HL-60/S4 treated with phorbol 12-myristate 13-acetate at 8.2 ng/mL for 4 days and 3 days (cell line): ENCODE data around the gene FAAH.

ENCODE experiments used
- in situ Hi-C: fragments of 300-500 bp; cut with MboI; formaldehyde crosslinking; loops from 2 replicates; pipeline ENCODE4 v1.15.0; 2022; ENCODE audit warnings: low sequenced_read_pairs

Gene FAAH

GRCh38 chr1:46420533-46420915 is 26.4 kb downstream of the FAAH start:
- in situ Hi-C loops = loop anchor here (25.0 kb wide), 1 partner anchor 117 kb away; a partner anchor contains a TSS

- in situ Hi-C loops = loop anchor here (25.0 kb wide), 1 partner anchor 116 kb away; a partner anchor contains a TSS
These were observed 27.6 kb downstream of the FAAH start for GRCh38 chr1:46421739-46422138.

- in situ Hi-C loops = loop anchor here (25.0 kb wide), 1 partner anchor 115 kb away; a partner anchor contains a TSS
These were observed 28.2 kb downstream of the FAAH start for GRCh38 chr1:46422261-46422871.

- in situ Hi-C loops = loop anchor here (25.0 kb wide), 1 partner anchor 114 kb away; a partner anchor contains a TSS
These were observed 29.6 kb downstream of the FAAH start for GRCh38 chr1:46423574-46424240.

GRCh38 chr1:46424730-46425129 is 30.6 kb downstream of the FAAH start:
- in situ Hi-C loops = loop anchor here (25.0 kb wide), 1 partner anchor 113 kb away; a partner anchor contains a TSS

GRCh38 chr1:46425726-46426125 is 31.6 kb downstream of the FAAH start:
- in situ Hi-C loops = no loop called here

- in situ Hi-C loops = no loop called here
These were observed 33.4 kb downstream of the FAAH start for GRCh38 chr1:46427541-46427940.

GRCh38 chr1:46429436-46429835 is 35.3 kb downstream of the FAAH start:
- in situ Hi-C loops = no loop called here

- in situ Hi-C loops = no loop called here
These were observed 37.6 kb downstream of the FAAH start for GRCh38 chr1:46431695-46432094.

- in situ Hi-C loops = no loop called here
These were observed 38.7 kb downstream of the FAAH start for GRCh38 chr1:46432781-46433327.

GRCh38 chr1:46434358-46434757 is 40.2 kb downstream of the FAAH start:
- in situ Hi-C loops = no loop called here

GRCh38 chr1:46436844-46437243 is 42.7 kb downstream of the FAAH start:
- in situ Hi-C loops = no loop called here

- in situ Hi-C loops = no loop called here
These were observed 43.6 kb downstream of the FAAH start for GRCh38 chr1:46437723-46438122.

- in situ Hi-C loops = no loop called here
These were observed 44.2 kb downstream of the FAAH start for GRCh38 chr1:46438346-46438745.

GRCh38 chr1:46440478-46440877 is 46.4 kb downstream of the FAAH start:
- in situ Hi-C loops = no loop called here

- in situ Hi-C loops = no loop called here
These were observed 48.4 kb downstream of the FAAH start for GRCh38 chr1:46442317-46443161.

- in situ Hi-C loops = no loop called here
These were observed 50.3 kb downstream of the FAAH start for GRCh38 chr1:46444466-46444865.

GRCh38 chr1:46445773-46446256 is 51.7 kb downstream of the FAAH start:
- in situ Hi-C loops = no loop called here

- in situ Hi-C loops = no loop called here
These were observed 52.8 kb downstream of the FAAH start for GRCh38 chr1:46446646-46447498.

GRCh38 chr1:46447499-46448108 is 53.5 kb downstream of the FAAH start:
- in situ Hi-C loops = no loop called here
